Keratinocyte (primary cell): Measurements from ENCODE around the gene DCP2. TPM values are rescaled to one million over a fixed set of nuclear protein-coding genes. Genes with fewer than 3 reads are reported as not detected.
A peak's percentile ranks its signal among the peaks of the same experiment; 100 is the strongest.

Source experiments
- DNase-seq: peaks from one replicate; pipeline ENCODE4 v3.0.0-alpha.2; 2011; ENCODE audit warnings: low read depth, missing footprints, low spot score
- FAIRE-seq: peaks from 2 replicates; lab custom pipeline; 2011; peaks lifted over from hg19 to GRCh38; lab: Jason Lieb, UNC
- H2AFZ ChIP-seq: 2 replicates; pipeline ENCODE4 v1.6.0; 2012; ENCODE audit warnings: low read length, control low read depth, inconsistent platforms; ENCODE audit not compliant: control insufficient read depth
- H3K27ac ChIP-seq: 2 replicates; pipeline ENCODE4 v1.5.1; 2011; ENCODE audit warnings: low read length; ENCODE audit not compliant: control insufficient read depth, insufficient read depth
- H3K27me3 ChIP-seq: 3 replicates; pipeline ENCODE4 v1.6.0; 2011; ENCODE audit warnings: low read length; ENCODE audit not compliant: control insufficient read depth, insufficient read depth; ENCODE audit errors: extremely low read depth
- H3K36me3 ChIP-seq, 2 experiments: 2 replicates in 1 of 2; 3 replicates in 1 of 2; pipeline ENCODE4 v1.5.1; 2011; ENCODE audit warnings: low read length in 2 of 2, mild to moderate bottlenecking in 1 of 2; ENCODE audit not compliant: control insufficient read depth in 2 of 2, insufficient read depth in 2 of 2; ENCODE audit errors: extremely low read depth in 1 of 2
- H3K4me1 ChIP-seq: 3 replicates; pipeline ENCODE4 v1.5.1; 2011; ENCODE audit warnings: low read length; ENCODE audit not compliant: control insufficient read depth, insufficient read depth; ENCODE audit errors: extremely low read depth
- H3K4me2 ChIP-seq: 3 replicates; pipeline ENCODE4 v1.6.0; 2011; ENCODE audit warnings: low read depth, low read length; ENCODE audit not compliant: control insufficient read depth, insufficient read depth; ENCODE audit errors: extremely low read depth
- H3K4me3 ChIP-seq, 3 experiments: fragments of 200-600 bp in 1 of 3; sonication (generic) in 1 of 3; 2 replicates in 2 of 3; 3 replicates in 1 of 3; pipeline ENCODE4 v1.5.1; 2011 to 2016; ENCODE audit warnings: low read length in 3 of 3, mild to moderate bottlenecking in 3 of 3, control low read depth in 2 of 3, inconsistent platforms in 1 of 3, low read depth in 1 of 3, mixed read lengths in 1 of 3, mixed run types in 1 of 3, moderate library complexity in 1 of 3; ENCODE audit not compliant: control insufficient read depth in 2 of 3, insufficient read depth in 2 of 3; ENCODE audit errors: extremely low read depth in 1 of 3
- H3K79me2 ChIP-seq: 2 replicates; pipeline ENCODE4 v1.6.0; 2012; ENCODE audit warnings: low read length; ENCODE audit not compliant: control insufficient read depth, insufficient read depth
- H3K9ac ChIP-seq: 3 replicates; pipeline ENCODE4 v1.6.0; 2011; ENCODE audit warnings: low read length; ENCODE audit not compliant: control insufficient read depth, insufficient read depth; ENCODE audit errors: extremely low read depth
- H3K9me1 ChIP-seq: 3 replicates; pipeline ENCODE4 v1.6.0; 2011; ENCODE audit warnings: low read length; ENCODE audit not compliant: control insufficient read depth, insufficient read depth; ENCODE audit errors: extremely low read depth
- H3K9me3 ChIP-seq: 2 replicates; pipeline ENCODE4 v1.5.1; 2012; ENCODE audit warnings: low read depth, low read length; ENCODE audit not compliant: control insufficient read depth
- H4K20me1 ChIP-seq: 3 replicates; pipeline ENCODE4 v1.6.0; 2011; ENCODE audit warnings: low read length; ENCODE audit not compliant: control insufficient read depth, insufficient read depth; ENCODE audit errors: extremely low read depth
- CTCF ChIP-seq, 3 experiments: IDR thresholded peaks in 1 of 3; conservative IDR thresholded peaks in 1 of 3; optimal IDR thresholded peaks in 1 of 3; 2 replicates in 2 of 3; 3 replicates in 1 of 3; pipeline versions ENCODE3 to v1.5.1; 2011; ENCODE audit warnings: low read length in 3 of 3, mild to moderate bottlenecking in 3 of 3, moderate library complexity in 2 of 3, control low read depth in 1 of 3, inconsistent platforms in 1 of 3; ENCODE audit not compliant: insufficient read depth in 2 of 3; ENCODE audit errors: extremely low read depth in 1 of 3
- EZH2 ChIP-seq: IDR thresholded peaks from one replicate; pipeline ENCODE4 v1.6.1; 2012; ENCODE audit warnings: inconsistent platforms, mild to moderate bottlenecking, low read length, moderate library complexity
- dilution Hi-C: fragments of 300-500 bp; cut with MboI; formaldehyde crosslinking; loops from one replicate; pipeline ENCODE4 v1.7.0; 2020; ENCODE audit warnings: low sequenced_read_pairs; ENCODE audit not compliant: extremely low pct_ligation_motif_present
- polyA plus RNA-seq, 5 experiments: library from polyadenylated mRNA; depleted of rRNA in 3 of 5; stranded (reverse) in 3 of 5; stranded (forward) in 1 of 5; unstranded in 1 of 5; fragments of >200 nt; gene quantifications; 1 replicate in 1 of 5; 2 replicates in 3 of 5; 3 replicates in 1 of 5; pipeline versions ENCODE4 v1.2.1 to v1.2.3, GENCODE V29; 2011 to 2012; ENCODE audit warnings: missing spikeins in 2 of 5, low read depth in 1 of 5, low replicate concordance in 1 of 5

Gene DCP2
- polyA plus RNA-seq, 1 donor (not counting 4 experiments of a cell fraction or from before 2014, with no cell fraction given) = 11.8 TPM

- no peak for DNase-seq
- H3K27ac ChIP-seq = peak overlapping the region; percentile 79
- H3K9me1 ChIP-seq = no peaks in the 10 kb centered on the region
- no peaks in the 10 kb centered on the region for H3K9me3 ChIP-seq
- peaks cover 81% of the 10 kb centered on the region for H3K79me2 ChIP-seq
- H3K27me3 ChIP-seq = no peaks in the 10 kb centered on the region
- H2AFZ ChIP-seq = no peak overlapping the region
- peaks cover 0 to 4% of the 10 kb centered on the region in 2 experiments for H3K36me3 ChIP-seq
- H3K4me3 ChIP-seq = peak overlapping the region; percentile 23 to 96 (median 94)
- H3K9ac ChIP-seq = peak overlapping the region; percentile 47
- TF ChIP-seq EZH2 (no peak), CTCF (optimal IDR thresholded peaks at IDR 0.05 in 1 of 3, IDR thresholded peaks at IDR 0.05 in 1 of 3, conservative IDR thresholded peaks at IDR 0.05 in 1 of 3; ENCODE audit: extremely low read depth in 1 of 3, insufficient read depth in 2 of 3, low read length in 3 of 3) (no peak)
- FAIRE-seq = no peak
- peaks cover 27% of the 10 kb centered on the region for H3K4me1 ChIP-seq
- H4K20me1 ChIP-seq = no peaks in the 10 kb centered on the region
- H3K4me2 ChIP-seq = peak overlapping the region; percentile 82
- dilution Hi-C loops = no loop called here
These were observed 3.1 kb downstream of the DCP2 start for GRCh38 chr5:112979723-112980122.

- H3K4me1 ChIP-seq = peaks cover 21% of the 10 kb centered on the region
- no peaks in the 10 kb centered on the region for H3K27me3 ChIP-seq
- no peak overlapping the region for H2AFZ ChIP-seq
- no peaks in the 10 kb centered on the region for H3K9me3 ChIP-seq
- DNase-seq (no peak), FAIRE-seq (no peak)
- TF ChIP-seq CTCF (optimal IDR thresholded peaks at IDR 0.05 in 1 of 3, IDR thresholded peaks at IDR 0.05 in 1 of 3, conservative IDR thresholded peaks at IDR 0.05 in 1 of 3; ENCODE audit: extremely low read depth in 1 of 3, insufficient read depth in 2 of 3, low read length in 3 of 3) (no peak), EZH2 (no peak)
- H3K9me1 ChIP-seq = no peaks in the 10 kb centered on the region
- H3K27ac ChIP-seq = no peak overlapping the region
- no peak overlapping the region for H3K4me2 ChIP-seq
- dilution Hi-C loops = no loop called here
- no peak overlapping the region for H3K9ac ChIP-seq
- no peaks in the 10 kb centered on the region for H4K20me1 ChIP-seq
- H3K4me3 ChIP-seq = no peak overlapping the region
- peaks cover 95% of the 10 kb centered on the region for H3K79me2 ChIP-seq
- peaks cover 0 to 6% of the 10 kb centered on the region in 2 experiments for H3K36me3 ChIP-seq
These were observed 6.8 kb downstream of the DCP2 start for GRCh38 chr5:112983363-112983762.
